ENCODE results near the gene EHD1. TPM values are rescaled to one million over a fixed set of nuclear protein-coding genes. Genes with fewer than 3 reads are reported as not detected.

EHD1 gene
- polyA plus RNA-seq, 2 of the 4 experiments (the other 2 are of a cell fraction), result 25.9 to 37.8 TPM

DNA sequence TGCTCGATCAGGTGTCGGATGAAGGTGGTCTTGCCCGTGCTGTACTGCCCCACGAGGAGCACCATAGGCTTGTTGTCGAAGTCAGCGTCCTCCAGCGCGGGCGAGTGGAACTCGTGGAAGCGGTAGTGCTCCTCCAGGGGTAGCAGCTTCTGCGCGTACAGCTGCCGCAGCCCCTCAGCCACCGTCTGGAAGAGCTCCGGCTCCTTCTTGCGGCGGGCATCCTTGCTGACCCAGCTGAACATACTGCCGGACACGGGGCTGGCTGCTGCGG, 263 bp downstream of the EHD1 start:
- Histone ChIP-seq H3K4me3 (peak overlapping the region; percentile 90), H3K4me1 (peaks cover 28% of the 10 kb centered on the region), H3K9me3 (no peaks in the 10 kb centered on the region), H3K4me2 (peak overlapping the region; percentile 95), H3K27ac (peak overlapping the region; percentile 88 to 92)
- WGBS (ENCODE audit: missing lambda C conversion rate), result 4% methylated on average over 10 of the region's 21 CpGs
- DNase-seq (ENCODE audit: low read depth in 1 of 2, low spot score in 1 of 2) (no peak), ATAC-seq (peak; percentile 49 to 54), FAIRE-seq (no peak)
- CTCF ChIA-PET, result interaction anchor here (0.5 to 31.5 kb wide), 9 partner anchors 13 to 286 kb away, joined by 3 to 1607 read pairs (median 4); partner anchors contain the start of genes ARL2 and CDC42BPG
- TF ChIP-seq, protein P1, sequence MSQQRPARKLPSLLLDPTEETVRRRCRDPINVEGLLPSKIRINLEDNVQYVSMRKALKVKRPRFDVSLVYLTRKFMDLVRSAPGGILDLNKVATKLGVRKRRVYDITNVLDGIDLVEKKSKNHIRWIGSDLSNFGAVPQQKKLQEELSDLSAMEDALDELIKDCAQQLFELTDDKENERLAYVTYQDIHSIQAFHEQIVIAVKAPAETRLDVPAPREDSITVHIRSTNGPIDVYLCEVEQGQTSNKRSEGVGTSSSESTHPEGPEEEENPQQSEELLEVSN (IDR thresholded peaks at IDR 0.05; ENCODE audit: borderline replicate concordance, low read depth), result peak; percentile 48; the same call in 1 of the 2 replicates
- TF ChIP-seq HOXA7 (CRISPR knock-in tag; IDR thresholded peaks at IDR 0.05) (no peak), PHF8 (IDR thresholded peaks at IDR 0.05; ENCODE audit: borderline replicate concordance, low read depth) (peak; percentile 54; the same call in 1 of the 2 replicates), CHD4 (IDR thresholded peaks at IDR 0.05; ENCODE audit: borderline replicate concordance) (no peak), BCL3 (IDR thresholded peaks at IDR 0.05) (no peak)
- POLR2A ChIA-PET, result interaction anchor here (0.7 to 4.4 kb wide), 11 partner anchors 10 to 34 kb away, joined by 3 to 27 read pairs (median 5); partner anchors contain the start of gene CDC42BPG

DNA sequence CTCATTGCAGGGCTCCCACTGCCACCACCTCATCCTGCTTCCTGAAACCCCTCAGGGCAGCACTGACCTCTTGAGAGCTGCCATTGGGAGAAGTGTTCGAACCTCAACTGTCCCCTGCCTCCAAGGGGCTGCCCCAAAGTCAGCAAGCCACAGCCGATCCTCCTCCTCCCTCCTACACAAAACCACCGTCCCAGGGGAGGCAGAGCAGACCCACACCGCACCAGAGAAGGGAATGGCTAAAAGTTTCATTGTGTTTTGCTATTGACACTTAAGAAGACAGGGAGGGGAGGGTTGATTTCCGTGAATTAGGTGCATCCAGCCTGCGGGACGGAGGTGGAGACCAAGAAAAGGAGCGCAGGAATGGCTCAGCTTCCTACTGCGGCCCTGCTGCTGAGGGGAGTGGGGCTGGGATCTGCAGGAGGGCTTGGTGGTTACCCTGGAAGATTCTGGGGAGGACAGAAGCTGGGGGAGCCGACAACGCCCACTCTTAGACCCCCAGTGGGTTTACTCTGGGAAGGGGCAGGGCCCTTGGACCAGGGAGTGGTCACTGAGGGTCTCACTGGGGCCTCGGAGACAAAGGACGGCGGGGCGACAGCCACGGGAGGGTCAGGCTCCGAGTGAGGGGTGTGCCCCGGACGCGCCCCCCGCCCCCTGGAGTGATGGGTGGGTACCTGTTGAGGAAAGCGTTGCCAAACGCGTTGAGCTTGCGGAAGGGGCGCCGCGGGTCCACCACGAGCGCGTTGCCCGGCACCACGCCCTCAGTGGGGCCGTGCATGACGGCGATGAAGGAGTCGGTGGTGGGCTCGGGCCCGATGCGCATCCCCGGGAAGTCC, 815 bp downstream of the EHD1 start:
- H3K9me3 ChIP-seq, result no peaks in the 10 kb centered on the region
- TF ChIP-seq MAX (IDR thresholded peaks at IDR 0.05) (peak; percentile 50; the same call in 1 of the 2 replicates), RFX5 (IDR thresholded peaks at IDR 0.05) (no peak), RAD21 (conservative IDR thresholded peaks at IDR 0.05 in 1 of 2, IDR thresholded peaks at IDR 0.05 in 1 of 2) (no peak), PBX3 (IDR thresholded peaks at IDR 0.05) (no peak), CBX8 (IDR thresholded peaks at IDR 0.05) (no peak), MAZ (IDR thresholded peaks at IDR 0.05; ENCODE audit: borderline replicate concordance, low read depth, low read length) (no peak), HEYL (CRISPR knock-in tag; IDR thresholded peaks at IDR 0.05) (no peak)
- ATAC-seq (peak; percentile 17 to 28; a peak in 4 of 6 replicates), DNase-seq (ENCODE audit: low read depth in 1 of 2, low spot score in 1 of 2) (no peak), FAIRE-seq (no peak)
- peaks cover 34% of the 10 kb centered on the region for H3K4me1 ChIP-seq
- WGBS (ENCODE audit: missing lambda C conversion rate), result 1% methylated on average over 39 of the region's 41 CpGs
- peak overlapping the region; percentile 95 for H3K4me2 ChIP-seq
- H3K27ac ChIP-seq, result peak overlapping the region; percentile 88 to 92
- ChIA-PET POLR2A (interaction anchor here (0.7 to 4.4 kb wide), 11 partner anchors 9 to 33 kb away, joined by 3 to 27 read pairs (median 5); partner anchors contain the start of gene CDC42BPG), CTCF (interaction anchor here (0.5 to 31.5 kb wide), 10 partner anchors 14 to 286 kb away, joined by 3 to 1607 read pairs (median 4); partner anchors contain the start of genes ARL2 and CDC42BPG)
- peak overlapping the region; percentile 90 for H3K4me3 ChIP-seq

GRCh38 chr11:64876835-64877341, 1.5 kb downstream of the EHD1 start:
- Histone ChIP-seq H3K4me3 (peak overlapping the region; percentile 90), H3K9me3 (no peaks in the 10 kb centered on the region), H3K4me2 (peak overlapping the region; percentile 95), H3K27ac (peak overlapping the region; percentile 88 to 92), H3K4me1 (peaks cover 39% of the 10 kb centered on the region)
- FAIRE-seq, result no peak
- ATAC-seq, result peak; percentile 12 to 32; a peak in 3 of 6 replicates
- POLR2A ChIA-PET, result interaction anchor here (1.7 to 4.4 kb wide), 4 partner anchors 8 to 28 kb away, joined by 6 to 27 read pairs (median 16); no protein-coding TSS in a partner anchor
- 4% methylated on average over 14 of the region's 14 CpGs for WGBS (ENCODE audit: missing lambda C conversion rate)
- CTCF ChIA-PET, result interaction anchor here (0.7 to 31.5 kb wide), 6 partner anchors 15 to 150 kb away, joined by 3 to 1607 read pairs (median 7); partner anchors contain the start of genes ARL2, CDC42BPG and SNX15
- no peak for DNase-seq (ENCODE audit: low read depth in 1 of 2, low spot score in 1 of 2)
- TF ChIP-seq HEYL (CRISPR knock-in tag; IDR thresholded peaks at IDR 0.05), result no peak
- no peak for TF ChIP-seq MAX (IDR thresholded peaks at IDR 0.05)
- TF ChIP-seq KDM5A (IDR thresholded peaks at IDR 0.05), result no peak
- TF ChIP-seq ZSCAN20 (CRISPR knock-in tag; IDR thresholded peaks at IDR 0.05), result no peak
- no peak for TF ChIP-seq ZNF302 (CRISPR knock-in tag; IDR thresholded peaks at IDR 0.05)

All from A549 (cell line).